ENCODE data around the gene NTN1. TPM values are rescaled to one million over a fixed set of nuclear protein-coding genes. Genes with fewer than 3 reads are reported as not detected.

NTN1 gene
- total RNA-seq, 1 experiment from 2014 or later, result 1.2 TPM

GRCh38 chr17:9023392-9024218 is 2.3 kb downstream of the NTN1 start:
- H2BK20ac ChIP-seq (ENCODE audit: low read depth, low read length, poor library complexity, severe bottlenecking), result no peak overlapping the region
- no CpG with 5 or more reads among the region's 49 CpGs for WGBS (ENCODE audit: extremely low coverage, insufficient read length, low lambda C conversion rate)
- H3K56ac ChIP-seq (ENCODE audit: insufficient read length, low read depth, low read length), result no peak overlapping the region
- no peaks in the 10 kb centered on the region for H3K79me1 ChIP-seq (ENCODE audit: insufficient read depth, low read depth, low read length, poor library complexity, severe bottlenecking)
- no peak overlapping the region for H3K27ac Mint-ChIP-seq
- no peak overlapping the region for H3K23ac ChIP-seq (ENCODE audit: insufficient read length, low read depth, low read length)
- no peaks in the 10 kb centered on the region for H3K9me3 ChIP-seq (ENCODE audit: control insufficient read depth, low read depth, low read length)
- peaks cover 54% of the 10 kb centered on the region for H3K27me3 ChIP-seq (ENCODE audit: insufficient read depth, low read length)
- H2BK12ac ChIP-seq (ENCODE audit: insufficient read length, low read depth, low read length), result no peak overlapping the region
- H3K18ac ChIP-seq (ENCODE audit: insufficient read length, low read depth, low read length), result no peak overlapping the region
- peaks cover 71% of the 10 kb centered on the region for H3K27me3 Mint-ChIP-seq (ENCODE audit: low read depth)
- peaks cover 15% of the 10 kb centered on the region for H3K23me2 ChIP-seq (ENCODE audit: insufficient read length, low read depth, low read length, poor library complexity, severe bottlenecking)
- no peaks in the 10 kb centered on the region for H3K79me2 ChIP-seq (ENCODE audit: insufficient read depth, low read length)
- H3K4me1 ChIP-seq (ENCODE audit: insufficient read depth, low read length), result peaks cover 3% of the 10 kb centered on the region; the same call in 1 of the 2 replicates
- H2AK5ac ChIP-seq (ENCODE audit: insufficient read length, low read length), result no peak overlapping the region
- H2BK120ac ChIP-seq (ENCODE audit: low read depth, low read length, poor library complexity, severe bottlenecking), result no peak overlapping the region
- peaks cover 3% of the 10 kb centered on the region for H4K20me1 ChIP-seq (ENCODE audit: control insufficient read depth, insufficient read depth, insufficient read length)
- no peak overlapping the region for H3K4ac ChIP-seq (ENCODE audit: low read depth, low read length)
- TF ChIP-seq CTCF (conservative IDR thresholded peaks at IDR 0.05), result no peak
- H4K91ac ChIP-seq (ENCODE audit: insufficient read length, low read depth, low read length), result no peak overlapping the region
- no peaks in the 10 kb centered on the region for H3K36me3 Mint-ChIP-seq (ENCODE audit: insufficient read depth in 1 of 3, low read depth in 3 of 3)
- H2BK5ac ChIP-seq (ENCODE audit: insufficient read length, low read length), result no peak overlapping the region
- H3K9me3 Mint-ChIP-seq, result peaks cover 0 to 16% of the 10 kb centered on the region in 2 experiments; a peak in 1 of 5 replicates
- H2BK15ac ChIP-seq (ENCODE audit: low read depth, low read length), result no peak overlapping the region
- H4K5ac ChIP-seq (ENCODE audit: insufficient read length, low read depth, low read length), result no peak overlapping the region
- H3K4me3 Mint-ChIP-seq, result peak overlapping the region in 1 of 2 experiments; percentile 65; a peak in 3 of 5 replicates
- peak overlapping the region; percentile 50 for H3K4me2 ChIP-seq (ENCODE audit: insufficient read depth, insufficient read length, low read length)
- no peak overlapping the region for H2AFZ ChIP-seq (ENCODE audit: low read length)
- no peak for DNase-seq
- H3K9ac ChIP-seq (ENCODE audit: extremely low read depth, insufficient read length, low read length), result no peak overlapping the region
- H3K14ac ChIP-seq (ENCODE audit: insufficient read depth, low read length), result no peak overlapping the region
- H3T11ph ChIP-seq (ENCODE audit: low read length), result no peak overlapping the region
- H3K27ac ChIP-seq (ENCODE audit: insufficient read length, low read depth, low read length), result no peak overlapping the region
- H3K4me1 Mint-ChIP-seq, result peaks cover 36 to 43% of the 10 kb centered on the region in 2 experiments
- no peak overlapping the region for H4K8ac ChIP-seq (replicated peaks; ENCODE audit: insufficient read length, low read depth, low read length)
